HCT116 (cell line): ENCODE data around the gene PFKFB3.

Source experiments
- ATF3 ChIP-seq: IDR thresholded peaks from 2 replicates; pipeline ENCODE4 v1.6.1; 2012
- CBX3 ChIP-seq: IDR thresholded peaks from 2 replicates; pipeline ENCODE4 v1.6.1; 2012; ENCODE audit warnings: low read depth
- CTCF ChIP-seq, 3 experiments: fragments of 200-600 bp in 1 of 3; sonication (generic) in 1 of 3; IDR thresholded peaks in 2 of 3; conservative IDR thresholded peaks in 1 of 3; 2 replicates each; pipeline ENCODE4 v1.5.1; 2012 to 2017; ENCODE audit warnings: low read depth in 2 of 3, low read length in 2 of 3, antibody characterized with exemption in 1 of 3, borderline replicate concordance in 1 of 3, control low read depth in 1 of 3, mild to moderate bottlenecking in 1 of 3, mixed read lengths in 1 of 3, mixed run types in 1 of 3, moderate library complexity in 1 of 3; ENCODE audit not compliant: insufficient read depth in 1 of 3
- EZH2 ChIP-seq: fragments of 200-600 bp; sonication (generic); IDR thresholded peaks from 2 replicates; pipeline ENCODE4 v1.6.1; 2017; ENCODE audit warnings: antibody characterized with exemption, mixed run types
- EZH2phosphoT487 ChIP-seq: fragments of 200-600 bp; IDR thresholded peaks from 2 replicates; pipeline ENCODE4 v1.6.1; 2018; ENCODE audit warnings: antibody characterized with exemption, borderline replicate concordance
- FOSL1 ChIP-seq: IDR thresholded peaks from 2 replicates; pipeline ENCODE4 v1.6.1; 2012; ENCODE audit warnings: low read depth
- POLR2A ChIP-seq: IDR thresholded peaks from 2 replicates; pipeline ENCODE4 v1.7.0; 2011; ENCODE audit warnings: borderline replicate concordance; ENCODE audit not compliant: insufficient read depth, insufficient read length; ENCODE audit errors: extremely low read depth
- POLR2AphosphoS5 ChIP-seq: IDR thresholded peaks from 2 replicates; pipeline ENCODE4 v1.6.1; 2011; ENCODE audit warnings: mild to moderate bottlenecking, low read depth, low read length, moderate library complexity
- SP1 ChIP-seq: IDR thresholded peaks from 2 replicates; pipeline ENCODE4 v1.6.1; 2012; ENCODE audit warnings: low read depth
- SRF ChIP-seq: IDR thresholded peaks from 2 replicates; pipeline ENCODE4 v1.6.1; 2012; ENCODE audit warnings: low read depth
- YY1 ChIP-seq: IDR thresholded peaks from 2 replicates; pipeline ENCODE4 v1.6.1; 2011; ENCODE audit warnings: low read length, low read depth, moderate library complexity, mild to moderate bottlenecking; ENCODE audit not compliant: insufficient replicate concordance; ENCODE audit errors: extremely low read depth
- ZNF274 ChIP-seq: fragments of 200-500 bp; sonication (Bioruptor generic); IDR thresholded peaks from 2 replicates; pipeline ENCODE4 v1.6.1; 2014; ENCODE audit warnings: mild to moderate bottlenecking, low read depth, low read length, inconsistent platforms
- TF ChIP-seq, protein P1 (sequence below): IDR thresholded peaks from 2 replicates; pipeline ENCODE4 v1.6.1; 2012; ENCODE audit warnings: low read depth

- TF ChIP-seq CTCF (IDR thresholded peaks at IDR 0.05 in 2 of 3, conservative IDR thresholded peaks at IDR 0.05 in 1 of 3; ENCODE audit: borderline replicate concordance in 1 of 3, insufficient read depth in 1 of 3, low read depth in 2 of 3, low read length in 2 of 3) (no peak), CBX3 (no peak), EZH2phosphoT487 (no peak), SP1 (no peak), ZNF274 (no peak), ATF3 (no peak), POLR2AphosphoS5 (no peak), YY1 (no peak), SRF (no peak), FOSL1 (no peak), POLR2A (no peak), EZH2 (no peak)
- TF ChIP-seq, protein P1, sequence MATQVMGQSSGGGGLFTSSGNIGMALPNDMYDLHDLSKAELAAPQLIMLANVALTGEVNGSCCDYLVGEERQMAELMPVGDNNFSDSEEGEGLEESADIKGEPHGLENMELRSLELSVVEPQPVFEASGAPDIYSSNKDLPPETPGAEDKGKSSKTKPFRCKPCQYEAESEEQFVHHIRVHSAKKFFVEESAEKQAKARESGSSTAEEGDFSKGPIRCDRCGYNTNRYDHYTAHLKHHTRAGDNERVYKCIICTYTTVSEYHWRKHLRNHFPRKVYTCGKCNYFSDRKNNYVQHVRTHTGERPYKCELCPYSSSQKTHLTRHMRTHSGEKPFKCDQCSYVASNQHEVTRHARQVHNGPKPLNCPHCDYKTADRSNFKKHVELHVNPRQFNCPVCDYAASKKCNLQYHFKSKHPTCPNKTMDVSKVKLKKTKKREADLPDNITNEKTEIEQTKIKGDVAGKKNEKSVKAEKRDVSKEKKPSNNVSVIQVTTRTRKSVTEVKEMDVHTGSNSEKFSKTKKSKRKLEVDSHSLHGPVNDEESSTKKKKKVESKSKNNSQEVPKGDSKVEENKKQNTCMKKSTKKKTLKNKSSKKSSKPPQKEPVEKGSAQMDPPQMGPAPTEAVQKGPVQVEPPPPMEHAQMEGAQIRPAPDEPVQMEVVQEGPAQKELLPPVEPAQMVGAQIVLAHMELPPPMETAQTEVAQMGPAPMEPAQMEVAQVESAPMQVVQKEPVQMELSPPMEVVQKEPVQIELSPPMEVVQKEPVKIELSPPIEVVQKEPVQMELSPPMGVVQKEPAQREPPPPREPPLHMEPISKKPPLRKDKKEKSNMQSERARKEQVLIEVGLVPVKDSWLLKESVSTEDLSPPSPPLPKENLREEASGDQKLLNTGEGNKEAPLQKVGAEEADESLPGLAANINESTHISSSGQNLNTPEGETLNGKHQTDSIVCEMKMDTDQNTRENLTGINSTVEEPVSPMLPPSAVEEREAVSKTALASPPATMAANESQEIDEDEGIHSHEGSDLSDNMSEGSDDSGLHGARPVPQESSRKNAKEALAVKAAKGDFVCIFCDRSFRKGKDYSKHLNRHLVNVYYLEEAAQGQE = no peak
These were observed 1.2 kb upstream of the PFKFB3 start for GRCh38 chr10:6201516-6201975.
